Activated B cell treated with CpG ODN at 0.5 μM for 24 hours (primary cell): ENCODE measurements around the gene STAT4. TPM values are rescaled to one million over a fixed set of nuclear protein-coding genes. Genes with fewer than 3 reads are reported as not detected.

ENCODE experiments used
- ATAC-seq: fragments of 200-7000 bp; cut with Tn5 transposase; one replicate; pipeline ENCODE4 v1.10.0; 2021; ENCODE audit warnings: low read depth, mild to moderate bottlenecking, moderate library complexity
- CTCF ChIA-PET: fragments of 350-600 bp; sonication (Branson Sonifier 250); formaldehyde crosslinking; loops from one replicate; lab custom pipeline; 2021; ENCODE audit warnings: antibody characterized with exemption; lab: Charles Lee
- POLR2A ChIA-PET: fragments of 350-600 bp; sonication (Branson Sonifier 250); formaldehyde crosslinking; loops from one replicate; lab custom pipeline; 2021; ENCODE audit warnings: antibody characterized with exemption; lab: Charles Lee
- DNase-seq: peaks from one replicate; pipeline ENCODE4 v3.0.0; 2022
- H3K27ac Mint-ChIP-seq: one replicate; pipeline ENCODE4 v1.8.0; 2020; ENCODE audit warnings: mixed read lengths
- H3K27me3 Mint-ChIP-seq: one replicate; pipeline ENCODE4 v1.8.0; 2021; ENCODE audit warnings: mixed read lengths
- H3K36me3 Mint-ChIP-seq: one replicate; pipeline ENCODE4 v1.8.0; 2021; ENCODE audit warnings: low read depth, mixed read lengths
- H3K4me1 Mint-ChIP-seq: one replicate; pipeline ENCODE4 v1.8.0; 2021; ENCODE audit warnings: mixed read lengths
- H3K4me3 Mint-ChIP-seq: one replicate; pipeline ENCODE4 v1.8.0; 2020; ENCODE audit warnings: mild to moderate bottlenecking, mixed read lengths
- H3K9me3 Mint-ChIP-seq: one replicate; pipeline ENCODE4 v1.8.0; 2020; ENCODE audit warnings: mixed read lengths
- intact Hi-C: fragments of 100-400 bp; cut with micrococcal nuclease; formaldehyde crosslinking; loops from one replicate; pipeline ENCODE4 v1.15.1; 2024
- total RNA-seq: library from RNA; stranded (reverse); gene quantifications from 2 replicates; pipeline ENCODE4 v1.2.3, GENCODE V29; 2022
- TF ChIP-seq, protein P1 (sequence below): fragments of 200-600 bp; IDR thresholded peaks from one replicate; pipeline ENCODE4 v1.8.0; 2022; ENCODE audit warnings: antibody characterized with exemption, mild to moderate bottlenecking

STAT4 gene
- total RNA-seq, 1 donor from 2014 or later: 16.5 TPM

DNA sequence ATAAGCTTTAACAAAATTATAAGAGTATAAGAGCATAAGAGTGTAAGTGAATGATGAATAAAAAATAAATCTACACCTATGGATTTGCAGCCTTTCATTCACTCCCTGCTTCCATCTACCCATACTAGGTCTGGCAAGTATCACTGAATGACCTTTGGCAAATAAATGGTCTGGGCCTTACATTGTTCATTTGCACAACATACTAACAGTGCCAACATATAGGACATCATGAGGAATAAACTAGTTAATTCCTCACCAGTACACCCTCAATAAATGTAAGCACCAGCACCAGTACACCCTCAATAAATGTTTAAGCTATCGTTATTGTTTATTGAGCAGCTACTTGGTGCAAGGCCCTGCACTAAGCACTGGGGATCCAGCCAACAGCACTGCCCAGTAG is 163.7 kb downstream of the STAT4 start:
- no peaks in the 10 kb centered on the region for H3K9me3 Mint-ChIP-seq
- ChIA-PET POLR2A (no interaction called here), CTCF (no interaction called here)
- no peak overlapping the region for H3K4me3 Mint-ChIP-seq
- ATAC-seq: no peak
- intact Hi-C loops: no loop called here
- no peaks in the 10 kb centered on the region for H3K27me3 Mint-ChIP-seq
- DNase-seq: no peak
- no peak overlapping the region for H3K27ac Mint-ChIP-seq
- TF ChIP-seq, protein P1, sequence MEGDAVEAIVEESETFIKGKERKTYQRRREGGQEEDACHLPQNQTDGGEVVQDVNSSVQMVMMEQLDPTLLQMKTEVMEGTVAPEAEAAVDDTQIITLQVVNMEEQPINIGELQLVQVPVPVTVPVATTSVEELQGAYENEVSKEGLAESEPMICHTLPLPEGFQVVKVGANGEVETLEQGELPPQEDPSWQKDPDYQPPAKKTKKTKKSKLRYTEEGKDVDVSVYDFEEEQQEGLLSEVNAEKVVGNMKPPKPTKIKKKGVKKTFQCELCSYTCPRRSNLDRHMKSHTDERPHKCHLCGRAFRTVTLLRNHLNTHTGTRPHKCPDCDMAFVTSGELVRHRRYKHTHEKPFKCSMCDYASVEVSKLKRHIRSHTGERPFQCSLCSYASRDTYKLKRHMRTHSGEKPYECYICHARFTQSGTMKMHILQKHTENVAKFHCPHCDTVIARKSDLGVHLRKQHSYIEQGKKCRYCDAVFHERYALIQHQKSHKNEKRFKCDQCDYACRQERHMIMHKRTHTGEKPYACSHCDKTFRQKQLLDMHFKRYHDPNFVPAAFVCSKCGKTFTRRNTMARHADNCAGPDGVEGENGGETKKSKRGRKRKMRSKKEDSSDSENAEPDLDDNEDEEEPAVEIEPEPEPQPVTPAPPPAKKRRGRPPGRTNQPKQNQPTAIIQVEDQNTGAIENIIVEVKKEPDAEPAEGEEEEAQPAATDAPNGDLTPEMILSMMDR: no peak
- no peaks in the 10 kb centered on the region for H3K4me1 Mint-ChIP-seq
- peaks cover 93% of the 10 kb centered on the region for H3K36me3 Mint-ChIP-seq

DNA sequence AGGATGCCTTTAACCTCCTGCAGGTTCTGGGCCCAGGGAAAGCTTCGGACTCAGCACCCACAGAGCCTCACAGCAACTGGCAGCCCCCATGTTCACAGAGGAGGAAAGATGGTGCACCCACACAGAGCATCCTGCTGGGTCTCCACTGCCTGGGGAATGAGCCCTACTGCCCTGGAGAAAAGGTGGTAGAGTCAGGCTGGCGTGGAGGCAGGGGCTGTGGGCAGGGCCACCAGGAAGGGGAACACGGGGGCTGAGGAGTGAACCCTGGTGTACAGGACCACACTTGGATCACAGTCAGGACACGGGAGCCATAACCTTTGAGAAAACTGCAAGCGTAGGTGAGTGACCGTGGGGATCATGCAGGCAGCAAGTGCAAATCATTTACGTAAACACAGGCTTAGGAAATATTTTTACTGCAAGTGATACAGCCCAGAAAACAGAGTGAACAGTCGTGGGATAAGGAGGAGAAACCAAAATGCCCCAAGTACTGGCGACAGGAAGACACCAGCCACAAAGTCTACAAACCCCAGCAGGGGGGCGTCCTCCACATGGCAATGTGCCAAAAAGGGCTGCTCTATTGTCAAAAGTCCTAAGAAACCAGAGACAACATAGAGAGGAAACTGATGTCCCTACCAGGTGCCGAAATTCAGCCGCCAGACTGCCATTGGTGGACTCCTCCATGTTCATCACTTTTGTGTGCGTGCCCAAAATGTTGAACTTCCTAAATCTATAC is 164.4 kb downstream of the STAT4 start:
- TF ChIP-seq, protein P1: no peak
- ATAC-seq (no peak), DNase-seq (no peak)
- ChIA-PET POLR2A (no interaction called here), CTCF (no interaction called here)
- intact Hi-C loops: no loop called here
- no peak overlapping the region for H3K27ac Mint-ChIP-seq
- H3K4me3 Mint-ChIP-seq: no peak overlapping the region
- H3K9me3 Mint-ChIP-seq: no peaks in the 10 kb centered on the region
- no peaks in the 10 kb centered on the region for H3K27me3 Mint-ChIP-seq
- peaks cover 93% of the 10 kb centered on the region for H3K36me3 Mint-ChIP-seq
- peaks cover 4% of the 10 kb centered on the region for H3K4me1 Mint-ChIP-seq

DNA sequence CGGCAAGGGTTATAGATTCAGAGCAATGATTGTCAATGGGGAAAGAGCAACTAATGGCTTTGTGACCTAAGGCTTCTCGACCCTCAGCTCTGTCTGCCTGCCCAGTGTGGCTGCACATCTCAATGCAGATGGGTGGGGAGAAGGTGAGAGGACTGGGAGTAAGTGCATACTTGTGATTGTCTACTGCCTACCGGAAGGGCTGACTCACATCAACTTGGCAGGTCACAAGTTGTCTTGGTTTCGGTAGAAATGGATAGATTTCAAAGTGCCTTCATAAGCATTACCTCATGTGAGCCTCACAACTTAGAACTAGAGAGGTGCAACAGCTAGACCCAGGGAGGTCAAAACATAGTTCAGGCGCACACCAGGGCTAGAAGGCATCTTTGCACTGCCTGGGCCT is 166.2 kb downstream of the STAT4 start:
- ATAC-seq: no peak
- Mint-ChIP-seq H3K9me3 (no peaks in the 10 kb centered on the region), H3K27ac (no peak overlapping the region), H3K36me3 (peaks cover 94% of the 10 kb centered on the region), H3K4me1 (peaks cover 20% of the 10 kb centered on the region), H3K4me3 (no peak overlapping the region), H3K27me3 (no peaks in the 10 kb centered on the region)
- POLR2A ChIA-PET: interaction anchor here (0.7 kb wide), 1 partner anchor 36 kb away, joined by 3 read pairs; no protein-coding TSS in a partner anchor
- intact Hi-C loops: no loop called here
- CTCF ChIA-PET: no interaction called here
- no peak for DNase-seq
- TF ChIP-seq, protein P1: no peak

DNA sequence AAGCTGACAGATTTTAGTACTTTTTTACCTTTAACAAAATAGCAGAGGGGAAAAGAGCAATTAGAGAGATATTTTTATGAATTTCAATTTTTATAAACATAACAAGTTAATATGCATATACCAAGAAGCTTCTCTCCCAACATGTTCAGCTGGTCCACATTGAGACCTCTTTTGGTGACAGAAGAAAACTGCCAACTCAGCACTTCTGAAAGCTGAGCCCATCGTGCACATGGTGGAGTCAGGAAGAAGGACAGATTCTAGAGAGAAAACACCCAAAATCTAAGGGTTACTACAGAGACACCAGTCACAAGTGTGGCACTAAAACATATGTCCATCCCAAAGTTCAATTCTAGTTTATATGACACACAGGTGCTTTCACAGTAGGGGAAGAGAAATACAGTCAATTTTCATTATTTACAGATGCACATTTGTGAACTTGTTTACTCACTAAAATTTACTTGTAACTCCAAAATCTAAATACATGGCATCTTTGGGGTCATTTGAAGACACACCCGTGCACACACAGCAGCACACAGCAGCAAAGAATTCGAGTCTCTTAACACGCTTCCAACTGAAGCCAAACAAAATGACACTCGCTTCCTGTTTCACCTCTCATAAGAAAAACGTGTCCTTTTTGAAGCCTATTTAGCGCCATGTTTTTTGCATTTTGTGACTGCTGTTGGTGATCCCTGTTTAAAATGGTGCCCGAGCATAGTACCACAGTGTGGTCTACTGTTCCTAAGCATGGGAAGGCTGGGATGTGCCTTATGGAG is 168.3 kb downstream of the STAT4 start:
- peaks cover 20% of the 10 kb centered on the region for H3K4me1 Mint-ChIP-seq
- ChIA-PET POLR2A (interaction anchor here (0.7 kb wide), 1 partner anchor 38 kb away, joined by 4 read pairs; no protein-coding TSS in a partner anchor), CTCF (interaction anchor here (1.1 kb wide), 1 partner anchor 132 kb away, joined by 3 read pairs; no protein-coding TSS in a partner anchor)
- ATAC-seq: no peak
- intact Hi-C loops: no loop called here
- TF ChIP-seq, protein P1: no peak
- no peaks in the 10 kb centered on the region for H3K27me3 Mint-ChIP-seq
- DNase-seq: no peak
- peak overlapping the region; percentile 32 for H3K27ac Mint-ChIP-seq
- peaks cover 96% of the 10 kb centered on the region for H3K36me3 Mint-ChIP-seq
- H3K9me3 Mint-ChIP-seq: no peaks in the 10 kb centered on the region
- no peak overlapping the region for H3K4me3 Mint-ChIP-seq

DNA sequence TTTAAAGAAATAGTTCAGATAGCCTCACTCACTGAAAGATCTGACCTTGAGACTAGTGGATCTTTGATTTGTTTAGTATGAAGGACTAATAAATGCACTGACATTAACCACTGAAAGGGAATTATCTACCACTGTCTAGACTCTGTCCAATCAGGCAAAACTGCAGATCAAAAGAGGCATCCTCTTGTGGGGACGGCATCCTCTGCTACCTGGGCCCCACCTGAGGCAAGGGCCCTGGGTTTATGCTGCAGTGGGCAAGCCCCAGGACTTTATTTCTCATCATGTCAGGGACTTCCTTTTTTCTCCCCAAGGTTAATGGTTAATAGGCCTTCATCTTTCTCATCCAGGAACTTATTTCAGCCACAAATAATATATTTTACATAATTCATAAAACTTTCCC is 169.1 kb downstream of the STAT4 start:
- CTCF ChIA-PET: interaction anchor here (1.1 kb wide), 1 partner anchor 131 kb away, joined by 3 read pairs; no protein-coding TSS in a partner anchor
- DNase-seq (no peak), ATAC-seq (peak; percentile 64)
- H3K9me3 Mint-ChIP-seq: no peaks in the 10 kb centered on the region
- peaks cover 20% of the 10 kb centered on the region for H3K4me1 Mint-ChIP-seq
- intact Hi-C loops: no loop called here
- H3K27ac Mint-ChIP-seq: peak overlapping the region; percentile 37
- H3K4me3 Mint-ChIP-seq: no peak overlapping the region
- H3K27me3 Mint-ChIP-seq: no peaks in the 10 kb centered on the region
- H3K36me3 Mint-ChIP-seq: peaks cover 92% of the 10 kb centered on the region
- TF ChIP-seq, protein P1: no peak
- POLR2A ChIA-PET: interaction anchor here (0.7 kb wide), 1 partner anchor 38 kb away, joined by 4 read pairs; no protein-coding TSS in a partner anchor
